Effector memory CD8-positive, alpha-beta T cell (primary cell): ENCODE results near the gene FBXO34.

Experiments used
- ATAC-seq: fragments of 150-1000 bp; cut with Tn5 transposase; replicated peaks from 2 replicates; pipeline ENCODE4 v1.10.0; 2021; ENCODE audit warnings: mild to moderate bottlenecking, moderate library complexity
- DNase-seq, 3 experiments: peaks; one replicate each; pipeline ENCODE4 v3.0.0; 2021
- H3K27ac Mint-ChIP-seq, 2 donors: one replicate each; pipeline ENCODE4 v1.8.0; 2022; ENCODE audit warnings: mild to moderate bottlenecking in 2 of 2, mixed read lengths in 2 of 2, moderate library complexity in 2 of 2
- H3K27me3 Mint-ChIP-seq, 2 donors: one replicate each; pipeline ENCODE4 v1.8.0; 2022; ENCODE audit warnings: mixed read lengths in 2 of 2
- H3K36me3 Mint-ChIP-seq: one replicate; pipeline ENCODE4 v1.8.0; 2022; ENCODE audit warnings: mild to moderate bottlenecking, moderate library complexity, mixed read lengths; ENCODE audit not compliant: insufficient read depth
- H3K4me1 Mint-ChIP-seq, 2 donors: one replicate each; pipeline ENCODE4 v1.8.0; 2022; ENCODE audit warnings: low read depth in 2 of 2, mixed read lengths in 2 of 2
- H3K4me3 Mint-ChIP-seq, 2 donors: one replicate each; pipeline ENCODE4 v1.8.0; 2022; ENCODE audit warnings: mild to moderate bottlenecking in 2 of 2, mixed read lengths in 2 of 2, moderate library complexity in 2 of 2
- H3K9me3 Mint-ChIP-seq, 2 donors: one replicate each; pipeline ENCODE4 v1.8.0; 2022; ENCODE audit warnings: mixed read lengths in 2 of 2

Gene FBXO34

GRCh38 chr14:55248411-55248810 is 22.8 kb upstream of the FBXO34 start:
- Mint-ChIP-seq H3K27me3 (peaks cover 27 to 57% of the 10 kb centered on the region in 2 donors), H3K36me3 (no peaks in the 10 kb centered on the region), H3K4me1 (no peaks in the 10 kb centered on the region), H3K9me3 (no peaks in the 10 kb centered on the region), H3K27ac (no peak overlapping the region), H3K4me3 (no peak overlapping the region)
- DNase-seq (no peak), ATAC-seq (no peak)

- Mint-ChIP-seq H3K27me3 (peaks cover 27 to 57% of the 10 kb centered on the region in 2 donors), H3K36me3 (no peaks in the 10 kb centered on the region), H3K27ac (no peak overlapping the region), H3K4me1 (no peaks in the 10 kb centered on the region), H3K9me3 (no peaks in the 10 kb centered on the region), H3K4me3 (no peak overlapping the region)
- DNase-seq (no peak), ATAC-seq (no peak)
These were observed 21.8 kb upstream of the FBXO34 start for GRCh38 chr14:55249423-55249822.

- H3K27me3 Mint-ChIP-seq, result peaks cover 27 to 42% of the 10 kb centered on the region in 2 donors
- no peak overlapping the region for H3K4me3 Mint-ChIP-seq
- H3K4me1 Mint-ChIP-seq, result no peaks in the 10 kb centered on the region
- H3K27ac Mint-ChIP-seq, result no peak overlapping the region
- H3K9me3 Mint-ChIP-seq, result no peaks in the 10 kb centered on the region
- DNase-seq, result no peak
- no peaks in the 10 kb centered on the region for H3K36me3 Mint-ChIP-seq
- ATAC-seq, result no peak
These were observed 17.9 kb upstream of the FBXO34 start for GRCh38 chr14:55253276-55253675.

- ATAC-seq, result no peak
- DNase-seq, result no peak
- H3K36me3 Mint-ChIP-seq, result no peaks in the 10 kb centered on the region
- H3K9me3 Mint-ChIP-seq, result no peaks in the 10 kb centered on the region
- no peaks in the 10 kb centered on the region for H3K4me1 Mint-ChIP-seq
- H3K27me3 Mint-ChIP-seq, result peaks cover 18 to 33% of the 10 kb centered on the region in 2 donors
- H3K4me3 Mint-ChIP-seq, result no peak overlapping the region
- H3K27ac Mint-ChIP-seq, result no peak overlapping the region
These were observed 16.6 kb upstream of the FBXO34 start for GRCh38 chr14:55254581-55254980.

DNA sequence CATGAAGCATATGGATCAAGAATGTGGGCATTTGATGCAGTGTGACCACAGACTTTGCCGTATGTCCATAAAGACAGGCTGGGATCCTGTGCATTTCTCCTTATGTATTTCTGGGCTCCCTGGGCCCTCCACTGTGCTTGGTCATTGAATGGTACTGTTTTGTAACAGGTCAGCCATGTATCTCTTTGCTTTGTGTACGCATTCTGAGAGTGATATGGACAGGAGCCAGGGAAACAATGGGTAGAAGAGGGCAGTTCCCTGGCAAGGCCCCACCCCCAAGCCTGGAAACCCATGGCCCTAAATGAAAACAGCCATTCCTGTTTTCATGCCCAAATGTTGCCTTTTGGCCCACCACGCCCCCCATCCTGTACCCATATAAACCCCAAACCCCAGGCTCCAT is 15.2 kb upstream of the FBXO34 start:
- peaks cover 11 to 31% of the 10 kb centered on the region in 2 donors for H3K27me3 Mint-ChIP-seq
- ATAC-seq, result no peak

DNA sequence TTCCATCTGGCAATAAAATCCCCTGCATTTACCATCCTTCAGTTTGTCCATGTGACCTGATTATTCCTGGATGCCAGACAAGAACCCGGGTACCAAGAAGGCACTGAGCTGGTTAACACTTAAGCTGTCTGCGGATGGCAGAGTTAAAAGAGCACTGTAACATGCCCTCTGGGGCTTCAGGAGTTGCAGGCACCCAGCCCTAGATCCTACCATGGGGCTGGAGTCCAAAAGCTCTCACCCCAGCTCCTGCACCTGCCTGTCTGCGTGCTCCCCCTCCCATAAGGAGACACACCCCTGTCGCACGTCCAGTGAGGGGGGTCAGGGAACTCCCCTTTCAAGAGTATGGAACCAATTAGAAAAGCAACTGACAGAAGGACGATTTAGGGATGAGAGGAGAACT is 14.6 kb upstream of the FBXO34 start:
- Mint-ChIP-seq H3K4me1 (no peaks in the 10 kb centered on the region), H3K27ac (no peak overlapping the region), H3K27me3 (peaks cover 10 to 29% of the 10 kb centered on the region in 2 donors), H3K36me3 (no peaks in the 10 kb centered on the region), H3K4me3 (no peak overlapping the region), H3K9me3 (no peaks in the 10 kb centered on the region)
- no peak for ATAC-seq
- DNase-seq, result no peak

More for the DNA sequence above, 15.2 kb upstream of the FBXO34 start:
- Mint-ChIP-seq H3K36me3 (no peaks in the 10 kb centered on the region), H3K27ac (no peak overlapping the region), H3K4me1 (no peaks in the 10 kb centered on the region), H3K9me3 (no peaks in the 10 kb centered on the region), H3K4me3 (no peak overlapping the region)
- DNase-seq, result no peak

DNA sequence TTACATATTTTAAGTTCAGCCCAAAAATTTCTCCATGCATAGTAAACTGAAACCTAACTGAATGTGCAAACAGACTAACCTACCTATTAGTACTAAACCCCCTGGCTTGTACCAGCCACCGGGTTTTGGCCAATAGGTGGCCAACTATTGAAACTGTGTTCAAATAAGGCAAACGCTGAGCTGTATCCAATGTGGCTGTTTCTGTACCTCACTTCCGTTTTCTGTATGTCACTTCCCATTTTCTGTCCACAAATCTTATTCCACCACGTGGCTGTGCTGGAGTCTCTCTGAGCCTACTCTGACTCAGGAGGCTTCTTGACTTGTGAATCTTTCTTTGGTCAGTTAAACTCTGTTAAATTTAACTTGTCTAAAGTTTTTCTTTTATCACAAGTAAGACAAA is 6.0 kb upstream of the FBXO34 start:
- peak; percentile 46 for ATAC-seq
- Mint-ChIP-seq H3K4me3 (no peak overlapping the region), H3K4me1 (no peaks in the 10 kb centered on the region), H3K36me3 (no peaks in the 10 kb centered on the region), H3K27me3 (peaks cover 16 to 24% of the 10 kb centered on the region in 2 donors), H3K27ac (no peak overlapping the region), H3K9me3 (no peaks in the 10 kb centered on the region)
- no peak for DNase-seq

DNA sequence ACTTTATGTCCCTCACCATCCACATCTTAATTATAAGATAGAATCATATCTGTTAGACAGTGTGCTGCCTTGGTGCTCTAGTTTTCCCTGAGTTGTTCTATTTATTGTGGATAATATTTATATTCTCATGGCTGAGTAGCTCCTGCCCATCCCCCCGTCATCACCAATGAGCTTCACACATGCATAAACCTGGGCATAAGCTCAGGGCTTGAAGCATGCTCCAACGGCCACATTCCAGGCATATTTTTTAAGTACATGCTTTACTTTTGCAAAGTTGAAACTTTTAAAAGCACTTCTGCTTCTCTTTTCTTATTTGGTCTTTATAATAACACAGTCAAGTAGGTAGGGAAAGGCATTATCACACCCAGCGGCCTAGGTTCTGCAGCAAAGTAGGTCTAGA is 3.4 kb upstream of the FBXO34 start:
- H3K4me3 Mint-ChIP-seq, result no peak overlapping the region
- no peaks in the 10 kb centered on the region for H3K9me3 Mint-ChIP-seq
- no peak for ATAC-seq

DNA sequence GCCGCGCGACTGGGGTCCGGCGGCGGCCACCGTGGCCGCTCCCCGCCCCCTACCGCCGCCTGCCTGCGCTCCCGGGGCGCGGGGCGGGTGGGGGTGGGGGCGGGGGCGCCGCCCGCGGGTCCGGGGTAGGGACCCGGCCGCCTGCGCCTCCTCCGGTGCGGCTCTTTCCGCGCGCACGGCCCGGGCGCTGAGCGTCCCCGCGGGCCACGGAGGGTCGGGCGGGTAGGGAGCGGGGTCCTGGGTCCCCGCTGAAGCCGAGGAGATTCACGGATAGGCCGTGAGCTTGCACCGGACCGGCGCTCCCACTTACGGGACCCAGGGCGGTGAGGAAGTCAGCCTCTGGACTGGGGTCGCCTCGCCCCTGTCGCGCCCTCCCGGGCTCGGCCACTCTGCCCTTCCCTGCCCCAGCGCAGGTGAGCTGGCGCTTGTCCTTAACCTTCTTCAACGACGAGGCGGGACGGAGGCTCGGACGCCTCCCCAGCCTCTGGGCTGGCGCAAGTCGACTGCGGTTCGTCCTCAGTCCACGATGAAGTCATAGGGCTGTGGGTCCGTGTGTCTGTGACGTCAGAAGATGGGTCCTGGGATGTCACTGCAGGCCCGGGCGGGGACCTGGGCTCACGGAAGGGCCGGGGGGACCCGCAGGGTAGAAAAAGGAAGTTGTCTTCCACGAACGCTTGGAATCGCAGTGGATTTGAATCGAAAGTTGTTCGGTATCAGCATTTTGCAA is 514 bp downstream of the FBXO34 start:
- Mint-ChIP-seq H3K4me3 (peak overlapping the region; percentile 83 to 85), H3K27me3 (no peaks in the 10 kb centered on the region), H3K4me1 (peaks cover 24 to 44% of the 10 kb centered on the region in 2 donors), H3K36me3 (peaks cover 20% of the 10 kb centered on the region), H3K9me3 (no peaks in the 10 kb centered on the region), H3K27ac (peak overlapping the region; percentile 94 to 95)
- peak; percentile 35 to 41 (median 36) for DNase-seq
- peak; percentile 32 for ATAC-seq

More for the DNA sequence above, 3.4 kb upstream of the FBXO34 start:
- peaks cover 11% of the 10 kb centered on the region for H3K36me3 Mint-ChIP-seq
- no peak for DNase-seq
- no peak overlapping the region for H3K27ac Mint-ChIP-seq
- H3K27me3 Mint-ChIP-seq, result peaks cover 1 to 12% of the 10 kb centered on the region in 2 donors
- peaks cover 8 to 14% of the 10 kb centered on the region in 2 donors for H3K4me1 Mint-ChIP-seq

- Mint-ChIP-seq H3K4me1 (peaks cover 24 to 50% of the 10 kb centered on the region in 2 donors), H3K4me3 (peak overlapping the region; percentile 83 to 85), H3K27ac (peak overlapping the region; percentile 89 to 94), H3K36me3 (peaks cover 20% of the 10 kb centered on the region), H3K27me3 (no peaks in the 10 kb centered on the region), H3K9me3 (no peaks in the 10 kb centered on the region)
- ATAC-seq (no peak), DNase-seq (no peak)
These were observed 1.2 kb downstream of the FBXO34 start for GRCh38 chr14:55272387-55272786.

GRCh38 chr14:55272922-55273321 is 1.7 kb downstream of the FBXO34 start:
- no peaks in the 10 kb centered on the region for H3K27me3 Mint-ChIP-seq
- DNase-seq, result no peak
- peak overlapping the region; percentile 83 to 85 for H3K4me3 Mint-ChIP-seq
- peaks cover 20% of the 10 kb centered on the region for H3K36me3 Mint-ChIP-seq
- H3K27ac Mint-ChIP-seq, result peak overlapping the region; percentile 89 to 94
- no peak for ATAC-seq
- H3K9me3 Mint-ChIP-seq, result no peaks in the 10 kb centered on the region
- peaks cover 29 to 56% of the 10 kb centered on the region in 2 donors for H3K4me1 Mint-ChIP-seq

DNA sequence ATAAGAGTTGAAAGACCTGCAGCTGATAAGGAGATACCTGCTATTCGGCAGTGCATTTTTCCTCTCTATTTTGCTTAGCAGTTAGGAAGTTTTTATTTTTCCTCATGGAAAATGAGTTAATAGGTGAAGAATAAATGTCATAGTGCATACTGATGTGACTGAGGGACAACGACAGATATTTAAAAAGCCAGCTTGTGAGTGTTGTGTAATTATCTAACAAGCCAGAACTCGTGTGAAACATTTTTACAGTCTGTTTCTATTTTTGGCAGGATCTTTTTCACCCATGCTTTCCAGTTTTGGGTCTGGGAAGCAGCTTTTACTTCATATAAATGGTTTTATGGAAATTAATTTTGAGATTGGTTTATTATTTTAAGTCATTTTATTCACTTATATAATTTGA is 2.9 kb downstream of the FBXO34 start:
- Mint-ChIP-seq H3K27ac (peak overlapping the region in 1 of 2 donors; percentile 29), H3K4me1 (peaks cover 33 to 61% of the 10 kb centered on the region in 2 donors), H3K36me3 (peaks cover 24% of the 10 kb centered on the region), H3K4me3 (peak overlapping the region in 1 of 2 donors; percentile 35), H3K27me3 (no peaks in the 10 kb centered on the region), H3K9me3 (no peaks in the 10 kb centered on the region)
- DNase-seq (no peak), ATAC-seq (no peak)

DNA sequence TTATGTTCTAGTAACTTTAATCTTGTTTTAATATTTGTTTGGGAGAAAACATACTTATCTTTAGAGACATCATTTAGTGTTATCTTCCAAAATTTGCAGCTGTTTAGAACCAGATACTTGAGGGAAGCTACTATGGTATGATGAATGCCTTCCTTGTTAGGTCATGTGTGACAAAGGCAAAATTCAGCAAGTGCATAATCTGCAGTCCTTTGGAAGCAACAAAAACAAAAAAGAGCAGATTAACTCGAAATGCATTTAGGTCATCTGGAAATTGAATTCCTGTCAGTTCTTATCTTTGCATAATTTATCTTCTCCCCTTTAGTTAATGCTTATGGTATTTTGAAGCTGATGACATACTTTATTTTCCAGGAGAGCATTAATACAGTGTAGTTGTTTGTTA is 3.5 kb downstream of the FBXO34 start:
- no peak overlapping the region for H3K27ac Mint-ChIP-seq
- no peak for ATAC-seq
- peaks cover 26% of the 10 kb centered on the region for H3K36me3 Mint-ChIP-seq
- no peaks in the 10 kb centered on the region for H3K27me3 Mint-ChIP-seq
- peaks cover 35 to 66% of the 10 kb centered on the region in 2 donors for H3K4me1 Mint-ChIP-seq
- H3K4me3 Mint-ChIP-seq, result no peak overlapping the region
- no peak for DNase-seq
- no peaks in the 10 kb centered on the region for H3K9me3 Mint-ChIP-seq

DNA sequence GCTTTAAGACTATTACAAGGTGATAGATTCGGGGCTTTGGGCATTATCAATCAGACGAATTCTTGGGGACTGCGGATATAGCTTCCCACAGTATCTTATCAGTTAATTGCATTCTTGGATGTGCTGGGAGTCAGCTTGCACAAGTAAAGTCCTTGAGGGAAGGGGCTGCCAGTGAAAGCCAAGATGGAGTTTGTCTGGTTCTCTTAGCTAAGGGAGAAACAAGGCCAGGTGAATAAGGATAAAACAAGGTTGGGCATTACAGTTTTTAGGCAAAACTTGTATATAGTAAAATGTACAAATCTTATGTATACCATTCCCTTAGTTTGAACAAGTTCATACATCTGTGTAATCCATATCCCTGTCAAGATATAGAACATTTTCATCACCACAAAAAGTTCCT is 5.5 kb downstream of the FBXO34 start:
- no peak overlapping the region for H3K27ac Mint-ChIP-seq
- DNase-seq (no peak), ATAC-seq (no peak)
- H3K9me3 Mint-ChIP-seq, result no peaks in the 10 kb centered on the region
- H3K36me3 Mint-ChIP-seq, result peaks cover 24% of the 10 kb centered on the region
- peaks cover 36 to 65% of the 10 kb centered on the region in 2 donors for H3K4me1 Mint-ChIP-seq
- no peak overlapping the region for H3K4me3 Mint-ChIP-seq
- no peaks in the 10 kb centered on the region for H3K27me3 Mint-ChIP-seq
